T-helper 9 cell (primary cell): Measurements from ENCODE around the gene FAM210B.
"Not testable (repeated sequence)": the region's sequence is repeated elsewhere in the genome, so short reads cannot be mapped to it uniquely, and the experiment has no call there.

ENCODE experiments used
- DNase-seq: peaks from one replicate; pipeline ENCODE4 v3.0.0-alpha.2; 2020

The FAM210B gene

DNA sequence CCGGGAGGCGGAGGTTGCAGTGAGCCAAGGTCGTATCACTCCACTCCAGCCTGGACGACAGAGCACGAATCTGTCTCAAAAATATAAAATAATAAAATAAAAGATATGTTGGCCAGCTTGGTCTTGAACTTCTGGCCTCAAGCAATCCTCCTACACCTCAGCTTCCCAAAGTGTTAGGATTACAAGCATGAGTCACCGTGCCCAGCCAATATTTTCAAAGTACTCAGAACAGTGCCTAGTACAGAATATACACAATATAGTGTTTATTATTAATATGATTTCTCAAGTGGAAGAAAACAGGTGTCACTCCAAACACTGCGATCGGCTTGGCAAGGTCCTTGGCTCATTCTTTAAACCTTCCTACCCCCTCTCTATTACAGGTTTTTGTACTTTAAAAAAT lies 3.1 kb downstream of the FAM210B start:
- DNase-seq, result no peak

GRCh38 chr20:56362833-56363413 lies 4.1 kb downstream of the FAM210B start:
- no peak for DNase-seq

- DNase-seq, result no peak
These were observed 4.7 kb downstream of the FAM210B start for GRCh38 chr20:56363491-56363890.

- DNase-seq, result no peak
These were observed 9.8 kb downstream of the FAM210B start for GRCh38 chr20:56368351-56369134.

GRCh38 chr20:56369179-56369578 lies 10.4 kb downstream of the FAM210B start:
- no peak for DNase-seq

DNA sequence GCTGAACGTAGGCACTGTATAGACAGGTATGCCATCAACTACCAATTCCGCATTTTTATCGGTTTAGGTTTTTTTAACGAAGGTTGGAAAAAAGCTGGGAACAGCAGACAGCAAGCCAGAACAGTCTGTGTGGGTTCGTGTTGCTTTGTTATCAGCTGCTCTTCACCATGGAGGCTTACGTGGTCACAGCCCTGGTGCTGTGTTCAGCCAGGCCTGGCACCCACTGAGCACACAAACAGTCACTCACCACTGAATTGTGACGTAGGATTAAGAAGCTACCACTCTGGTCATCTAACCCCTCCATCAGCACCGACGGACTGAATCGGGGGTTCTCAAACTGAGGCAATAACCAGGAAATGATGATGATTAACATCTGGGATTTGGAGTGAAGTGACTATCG lies 13.2 kb downstream of the FAM210B start:
- DNase-seq, result no peak

- DNase-seq, result no peak
These were observed 14.1 kb downstream of the FAM210B start for GRCh38 chr20:56372850-56373249.

GRCh38 chr20:56373942-56374341 lies 15.2 kb downstream of the FAM210B start:
- DNase-seq, result no peak

DNA sequence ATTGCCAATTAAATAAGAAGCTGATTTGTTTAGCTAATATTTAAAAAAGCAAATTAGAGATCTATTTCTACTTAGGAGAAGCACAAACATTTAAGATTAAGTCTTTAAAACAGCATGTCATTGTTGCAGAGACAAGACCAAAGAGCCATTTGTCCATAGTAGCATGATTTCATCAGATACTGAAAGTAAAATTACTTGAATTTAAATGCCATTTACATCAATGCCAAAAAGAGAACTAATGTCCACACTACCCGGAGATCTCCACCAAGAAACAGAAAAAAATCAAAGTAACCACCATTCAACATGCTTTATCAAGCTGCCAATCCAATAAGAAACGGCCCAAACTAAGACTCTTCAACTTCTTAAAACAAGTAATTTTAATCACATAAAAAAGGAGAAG lies 17.6 kb downstream of the FAM210B start:
- no peak for DNase-seq

DNA sequence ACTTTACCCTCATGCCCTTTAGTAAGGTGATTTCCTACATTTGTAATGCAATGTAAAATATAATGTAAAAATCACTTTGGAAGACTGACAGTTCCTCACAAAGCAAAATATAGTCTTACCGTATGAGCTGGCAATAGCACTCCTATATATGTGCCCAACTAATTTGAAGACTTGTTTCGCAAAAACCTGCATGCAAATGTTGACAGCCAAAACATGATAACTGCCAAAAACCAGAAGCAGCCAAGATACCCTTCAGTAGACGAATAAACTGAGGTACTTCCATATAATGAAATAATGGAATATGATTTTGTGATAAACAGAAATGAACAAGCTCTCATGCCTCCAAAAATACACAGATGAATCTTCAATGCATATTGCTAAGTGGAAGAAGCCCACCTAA lies 19.6 kb downstream of the FAM210B start:
- no peak for DNase-seq

DNA sequence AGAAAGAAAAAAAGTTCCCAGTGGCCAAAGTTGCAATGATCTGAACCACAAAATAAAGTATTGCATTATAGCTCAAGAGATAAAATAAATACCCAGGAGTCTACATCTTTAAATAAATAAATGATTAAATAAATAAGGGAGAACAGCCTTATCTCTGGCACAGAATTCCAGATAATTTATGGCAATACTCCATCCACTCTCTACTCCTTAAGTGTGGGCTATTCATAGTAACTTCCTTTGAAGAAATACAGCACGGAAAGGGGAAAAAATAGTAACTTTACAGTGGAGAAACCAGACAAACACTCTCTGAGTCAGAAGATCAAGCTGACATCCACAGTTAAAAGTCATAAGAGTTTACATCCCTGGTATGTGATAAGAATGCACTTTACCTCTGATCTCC lies 21.6 kb downstream of the FAM210B start:
- DNase-seq, result no peak

GRCh38 chr20:56381501-56381900 lies 22.7 kb downstream of the FAM210B start:
- DNase-seq, result no peak

DNA sequence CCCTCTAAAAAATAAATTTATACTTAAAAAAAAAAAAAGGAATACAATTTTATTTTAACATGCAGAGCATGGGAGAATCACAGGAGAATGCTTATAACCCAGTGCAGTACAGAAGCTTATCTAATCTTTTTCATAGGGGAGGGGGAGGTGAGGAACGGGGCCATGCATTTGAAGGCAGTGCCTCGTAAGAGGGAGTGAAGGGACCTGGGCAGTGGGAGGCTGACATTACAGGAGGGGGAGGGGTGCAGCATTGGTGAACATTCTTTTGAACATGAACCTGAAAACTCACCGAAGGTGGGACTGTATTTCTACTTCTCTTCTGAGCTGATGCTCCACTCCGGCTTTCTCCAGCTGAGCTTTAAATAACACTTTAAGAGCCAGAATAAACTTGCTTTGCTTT lies 23.9 kb downstream of the FAM210B start:
- no peak for DNase-seq

GRCh38 chr20:56383334-56383733 lies 24.6 kb downstream of the FAM210B start:
- no peak for DNase-seq

- no peak for DNase-seq
These were observed 26.4 kb downstream of the FAM210B start for GRCh38 chr20:56385130-56385529.

GRCh38 chr20:56386219-56386618 lies 27.4 kb downstream of the FAM210B start:
- DNase-seq, result no peak

GRCh38 chr20:56388882-56389281 lies 30.1 kb downstream of the FAM210B start:
- no peak for DNase-seq

GRCh38 chr20:56389807-56390206 lies 31.0 kb downstream of the FAM210B start:
- no peak for DNase-seq

DNA sequence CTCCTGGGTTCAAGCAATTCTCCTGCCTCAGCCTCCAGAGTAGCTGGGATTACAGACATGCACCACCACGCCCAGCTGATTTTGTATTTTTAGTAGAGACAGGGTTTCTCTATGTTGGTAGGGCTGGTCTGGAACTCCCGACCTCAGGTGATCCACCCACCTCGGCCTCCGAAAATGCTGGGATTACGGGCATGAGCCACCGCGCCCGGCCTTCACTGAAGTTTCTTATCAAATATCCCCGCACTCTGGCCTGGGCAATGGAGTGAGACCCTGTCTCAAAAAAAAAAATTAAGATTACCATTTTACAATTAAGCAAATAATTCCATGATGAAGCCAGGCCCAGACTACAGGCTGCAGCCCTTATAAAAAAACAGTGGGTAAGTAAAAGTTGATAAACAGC lies 31.6 kb downstream of the FAM210B start:
- not testable (repeated sequence) for DNase-seq

DNA sequence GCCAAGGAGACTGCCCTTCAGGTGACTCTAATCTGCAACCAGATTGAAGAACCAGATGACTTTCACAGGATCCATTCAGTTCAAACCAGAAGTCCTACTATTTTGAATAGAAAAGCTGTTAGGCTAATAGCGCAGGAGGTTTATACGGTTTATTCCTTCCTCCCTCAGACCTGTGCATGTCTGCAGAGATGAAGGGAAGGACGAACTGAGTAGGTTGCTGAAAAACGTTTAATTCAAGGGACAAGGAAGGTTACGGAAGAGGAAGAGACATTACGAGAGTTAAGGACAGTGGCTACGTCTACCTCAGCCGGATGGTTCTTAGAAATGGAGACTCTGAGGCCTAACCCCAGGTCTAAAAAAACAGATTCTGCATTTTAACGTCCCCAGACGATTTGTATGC lies 32.3 kb downstream of the FAM210B start:
- DNase-seq, result no peak

DNA sequence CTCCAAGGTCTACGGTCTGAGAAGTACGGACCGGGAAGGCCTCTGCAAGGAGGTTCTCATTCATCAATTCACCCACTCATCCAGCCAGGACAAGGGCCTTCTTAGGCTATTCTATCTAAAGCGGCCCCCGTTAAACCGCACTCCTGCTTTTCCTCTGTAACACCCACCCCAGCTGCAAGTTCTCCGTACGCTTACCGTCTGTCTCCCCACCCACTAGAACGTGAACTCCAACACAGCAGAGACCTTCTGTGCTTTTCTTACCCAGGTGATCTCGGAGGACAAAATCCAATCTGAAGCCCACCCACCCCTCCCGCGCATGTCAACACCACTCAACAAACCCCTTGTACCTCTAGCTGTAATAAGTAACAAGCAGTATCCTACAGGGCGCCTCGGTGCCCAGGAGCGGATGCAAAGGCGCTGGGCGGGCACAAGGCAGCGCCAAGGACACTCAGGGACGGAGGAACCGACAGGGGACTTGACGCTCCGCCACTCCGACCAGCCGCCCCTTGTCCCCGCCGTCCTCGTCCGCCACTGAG lies 32.9 kb downstream of the FAM210B start:
- DNase-seq, result no peak

DNA sequence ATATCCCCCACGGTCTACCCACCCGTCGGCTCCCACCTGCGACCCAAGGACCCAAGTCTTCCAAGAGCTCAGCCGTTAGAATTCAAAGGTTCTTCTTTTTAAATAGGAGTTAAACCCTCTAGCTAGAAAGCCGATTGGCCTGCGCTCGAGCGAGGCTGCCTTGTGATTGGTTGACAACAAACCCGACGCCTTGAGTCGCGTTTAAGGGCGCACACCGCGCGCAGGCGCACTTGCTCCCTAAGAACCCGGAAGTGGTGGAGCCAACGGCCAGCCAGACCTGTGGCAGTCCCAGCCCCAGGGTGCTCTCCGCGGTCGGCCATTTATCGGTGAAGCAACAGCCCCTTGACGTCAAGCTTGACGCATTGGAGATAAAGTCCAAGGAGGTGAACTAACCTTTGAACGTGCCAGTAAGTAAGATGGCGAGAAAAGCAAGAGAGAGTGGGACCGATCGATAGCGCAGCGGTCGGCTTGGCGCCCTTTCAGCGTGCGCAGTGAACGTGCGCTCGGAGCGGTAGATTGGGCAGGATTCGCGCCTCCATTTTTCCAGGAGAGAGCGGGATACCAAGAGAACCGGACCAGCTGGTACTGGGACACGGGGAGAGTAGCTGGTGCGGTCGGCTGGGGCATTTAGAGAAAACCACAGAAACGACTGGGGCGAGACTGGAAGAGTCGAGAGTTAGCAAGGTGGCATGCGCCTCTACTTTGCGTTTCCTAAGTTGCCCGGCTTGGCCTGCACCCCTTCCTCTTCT lies 33.5 kb downstream of the FAM210B start, which contains the start of the genes AURKA and CSTF1:
Gene AURKA, minus strand, starts transcription at position 84 of the 749 bp plus-strand sequence. CDS start 4,018 bp downstream, outside the sequence.
Gene CSTF1, plus strand, starts transcription at position 514 of the 749 bp plus-strand sequence. CDS start 2,908 bp downstream, outside the sequence.
- peak; percentile 98 for DNase-seq

DNA sequence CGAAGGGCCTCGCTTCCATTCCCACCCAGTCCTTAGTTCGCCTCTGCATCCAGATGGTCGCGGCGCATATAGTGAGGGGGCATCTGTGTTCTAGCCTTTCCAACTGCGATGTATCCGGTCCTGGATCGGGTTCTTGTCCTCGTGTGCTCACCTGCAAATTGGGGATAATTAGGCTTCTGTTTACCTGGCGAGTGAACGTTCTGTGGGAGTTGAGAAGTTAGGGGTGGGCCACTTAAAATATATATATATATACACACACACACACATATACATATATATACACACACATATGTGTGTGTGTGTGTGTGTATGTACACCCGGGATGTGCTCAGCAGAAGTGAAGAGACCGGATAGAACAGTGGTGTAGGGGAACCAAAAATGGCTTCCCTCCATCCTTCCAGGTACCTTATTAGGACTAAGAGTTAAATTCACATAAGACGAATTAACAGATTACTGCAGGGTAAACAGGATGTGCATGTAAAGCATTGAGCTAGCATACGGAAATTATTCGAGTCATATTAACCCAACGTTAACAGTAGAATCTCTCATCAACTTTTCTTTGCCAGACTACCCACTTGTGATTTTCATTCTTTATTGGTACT lies 34.2 kb downstream of the FAM210B start:
- no peak for DNase-seq
